ENCODE measurements around the gene SPATA20. TPM values are rescaled to one million over a fixed set of nuclear protein-coding genes. Genes with fewer than 3 reads are reported as not detected.

Gene SPATA20
- total and polyA plus RNA-seq, 2 of the 13 experiments (the other 11 are each of a cell fraction or from before 2014, with no cell fraction given): 36.1 to 64.8 TPM

- TF ChIP-seq, protein P1, sequence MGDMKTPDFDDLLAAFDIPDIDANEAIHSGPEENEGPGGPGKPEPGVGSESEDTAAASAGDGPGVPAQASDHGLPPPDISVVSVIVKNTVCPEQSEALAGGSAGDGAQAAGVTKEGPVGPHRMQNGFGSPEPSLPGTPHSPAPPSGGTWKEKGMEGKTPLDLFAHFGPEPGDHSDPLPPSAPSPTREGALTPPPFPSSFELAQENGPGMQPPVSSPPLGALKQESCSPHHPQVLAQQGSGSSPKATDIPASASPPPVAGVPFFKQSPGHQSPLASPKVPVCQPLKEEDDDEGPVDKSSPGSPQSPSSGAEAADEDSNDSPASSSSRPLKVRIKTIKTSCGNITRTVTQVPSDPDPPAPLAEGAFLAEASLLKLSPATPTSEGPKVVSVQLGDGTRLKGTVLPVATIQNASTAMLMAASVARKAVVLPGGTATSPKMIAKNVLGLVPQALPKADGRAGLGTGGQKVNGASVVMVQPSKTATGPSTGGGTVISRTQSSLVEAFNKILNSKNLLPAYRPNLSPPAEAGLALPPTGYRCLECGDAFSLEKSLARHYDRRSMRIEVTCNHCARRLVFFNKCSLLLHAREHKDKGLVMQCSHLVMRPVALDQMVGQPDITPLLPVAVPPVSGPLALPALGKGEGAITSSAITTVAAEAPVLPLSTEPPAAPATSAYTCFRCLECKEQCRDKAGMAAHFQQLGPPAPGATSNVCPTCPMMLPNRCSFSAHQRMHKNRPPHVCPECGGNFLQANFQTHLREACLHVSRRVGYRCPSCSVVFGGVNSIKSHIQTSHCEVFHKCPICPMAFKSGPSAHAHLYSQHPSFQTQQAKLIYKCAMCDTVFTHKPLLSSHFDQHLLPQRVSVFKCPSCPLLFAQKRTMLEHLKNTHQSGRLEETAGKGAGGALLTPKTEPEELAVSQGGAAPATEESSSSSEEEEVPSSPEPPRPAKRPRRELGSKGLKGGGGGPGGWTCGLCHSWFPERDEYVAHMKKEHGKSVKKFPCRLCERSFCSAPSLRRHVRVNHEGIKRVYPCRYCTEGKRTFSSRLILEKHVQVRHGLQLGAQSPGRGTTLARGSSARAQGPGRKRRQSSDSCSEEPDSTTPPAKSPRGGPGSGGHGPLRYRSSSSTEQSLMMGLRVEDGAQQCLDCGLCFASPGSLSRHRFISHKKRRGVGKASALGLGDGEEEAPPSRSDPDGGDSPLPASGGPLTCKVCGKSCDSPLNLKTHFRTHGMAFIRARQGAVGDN (CRISPR knock-in tag; IDR thresholded peaks at IDR 0.05): peak; percentile 95
- TF ChIP-seq, protein P2, sequence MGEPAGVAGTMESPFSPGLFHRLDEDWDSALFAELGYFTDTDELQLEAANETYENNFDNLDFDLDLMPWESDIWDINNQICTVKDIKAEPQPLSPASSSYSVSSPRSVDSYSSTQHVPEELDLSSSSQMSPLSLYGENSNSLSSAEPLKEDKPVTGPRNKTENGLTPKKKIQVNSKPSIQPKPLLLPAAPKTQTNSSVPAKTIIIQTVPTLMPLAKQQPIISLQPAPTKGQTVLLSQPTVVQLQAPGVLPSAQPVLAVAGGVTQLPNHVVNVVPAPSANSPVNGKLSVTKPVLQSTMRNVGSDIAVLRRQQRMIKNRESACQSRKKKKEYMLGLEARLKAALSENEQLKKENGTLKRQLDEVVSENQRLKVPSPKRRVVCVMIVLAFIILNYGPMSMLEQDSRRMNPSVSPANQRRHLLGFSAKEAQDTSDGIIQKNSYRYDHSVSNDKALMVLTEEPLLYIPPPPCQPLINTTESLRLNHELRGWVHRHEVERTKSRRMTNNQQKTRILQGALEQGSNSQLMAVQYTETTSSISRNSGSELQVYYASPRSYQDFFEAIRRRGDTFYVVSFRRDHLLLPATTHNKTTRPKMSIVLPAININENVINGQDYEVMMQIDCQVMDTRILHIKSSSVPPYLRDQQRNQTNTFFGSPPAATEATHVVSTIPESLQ (CRISPR knock-in tag; conservative IDR thresholded peaks at IDR 0.05): no peak
- no peak for TF ChIP-seq ZNF614 (CRISPR knock-in tag; IDR thresholded peaks at IDR 0.05; ENCODE audit: borderline replicate concordance)
- peak; percentile 47; the same call in 1 of the 2 replicates for TF ChIP-seq ZNF143 (CRISPR knock-in tag; IDR thresholded peaks at IDR 0.05)
- peak; percentile 83; the same call in 1 of the 2 replicates for TF ChIP-seq SMYD3 (CRISPR knock-in tag; IDR thresholded peaks at IDR 0.05)
- TF ChIP-seq, protein P3, sequence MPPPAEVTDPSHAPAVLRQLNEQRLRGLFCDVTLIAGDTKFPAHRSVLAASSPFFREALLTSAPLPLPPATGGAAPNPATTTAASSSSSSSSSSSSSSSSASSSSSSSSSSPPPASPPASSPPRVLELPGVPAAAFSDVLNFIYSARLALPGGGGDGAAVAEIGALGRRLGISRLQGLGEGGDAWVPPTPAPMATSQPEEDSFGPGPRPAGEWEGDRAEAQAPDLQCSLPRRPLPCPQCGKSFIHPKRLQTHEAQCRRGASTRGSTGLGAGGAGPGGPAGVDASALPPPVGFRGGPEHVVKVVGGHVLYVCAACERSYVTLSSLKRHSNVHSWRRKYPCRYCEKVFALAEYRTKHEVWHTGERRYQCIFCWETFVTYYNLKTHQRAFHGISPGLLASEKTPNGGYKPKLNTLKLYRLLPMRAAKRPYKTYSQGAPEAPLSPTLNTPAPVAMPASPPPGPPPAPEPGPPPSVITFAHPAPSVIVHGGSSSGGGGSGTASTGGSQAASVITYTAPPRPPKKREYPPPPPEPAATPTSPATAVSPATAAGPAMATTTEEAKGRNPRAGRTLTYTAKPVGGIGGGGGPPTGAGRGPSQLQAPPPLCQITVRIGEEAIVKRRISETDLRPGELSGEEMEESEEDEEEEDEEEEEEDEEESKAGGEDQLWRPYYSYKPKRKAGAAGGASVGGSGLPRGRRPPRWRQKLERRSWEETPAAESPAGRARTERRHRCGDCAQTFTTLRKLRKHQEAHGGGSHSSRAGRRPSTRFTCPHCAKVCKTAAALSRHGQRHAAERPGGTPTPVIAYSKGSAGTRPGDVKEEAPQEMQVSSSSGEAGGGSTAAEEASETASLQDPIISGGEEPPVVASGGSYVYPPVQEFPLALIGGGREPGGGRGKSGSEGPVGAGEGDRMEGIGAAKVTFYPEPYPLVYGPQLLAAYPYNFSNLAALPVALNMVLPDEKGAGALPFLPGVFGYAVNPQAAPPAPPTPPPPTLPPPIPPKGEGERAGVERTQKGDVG (CRISPR knock-in tag; IDR thresholded peaks at IDR 0.05; ENCODE audit: borderline replicate concordance): no peak
- TF ChIP-seq ZNF460 (CRISPR knock-in tag; IDR thresholded peaks at IDR 0.05; ENCODE audit: borderline replicate concordance): no peak
- TF ChIP-seq EEA1 (CRISPR knock-in tag; IDR thresholded peaks at IDR 0.05; ENCODE audit: borderline replicate concordance): peak; percentile 81; the same call in 1 of the 2 replicates
- 0 out of 2 replicates have a peak, but pooled peaks have one; percentile 27 for TF ChIP-seq RBAK (CRISPR knock-in tag; IDR thresholded peaks at IDR 0.05)
- peak; percentile 93 for TF ChIP-seq RBFOX2 (IDR thresholded peaks at IDR 0.05; ENCODE audit: low read depth, low read length)
- TF ChIP-seq KDM3A (CRISPR knock-in tag; IDR thresholded peaks at IDR 0.05; ENCODE audit: low read depth): 0 out of 2 replicates have a peak, but pooled peaks have one; percentile 38
- no peak for TF ChIP-seq SYNCRIP (IDR thresholded peaks at IDR 0.05; ENCODE audit: insufficient read depth, low read depth, low read length)
- peak; percentile 59 for TF ChIP-seq ASH2L (IDR thresholded peaks at IDR 0.05; ENCODE audit: insufficient read length, low read depth, low read length)
Measured at GRCh38 chr17:50541716-50542688, 5.0 kb upstream of the SPATA20 start (continued).

All from HepG2 (cell line).